ENCODE measurements around the gene EXT2. TPM values are rescaled to one million over a fixed set of nuclear protein-coding genes. Genes with fewer than 3 reads are reported as not detected.

EXT2 gene
- polyA plus RNA-seq, 10 donors = 51.6 to 77.8 (median 54.0) TPM

DNA sequence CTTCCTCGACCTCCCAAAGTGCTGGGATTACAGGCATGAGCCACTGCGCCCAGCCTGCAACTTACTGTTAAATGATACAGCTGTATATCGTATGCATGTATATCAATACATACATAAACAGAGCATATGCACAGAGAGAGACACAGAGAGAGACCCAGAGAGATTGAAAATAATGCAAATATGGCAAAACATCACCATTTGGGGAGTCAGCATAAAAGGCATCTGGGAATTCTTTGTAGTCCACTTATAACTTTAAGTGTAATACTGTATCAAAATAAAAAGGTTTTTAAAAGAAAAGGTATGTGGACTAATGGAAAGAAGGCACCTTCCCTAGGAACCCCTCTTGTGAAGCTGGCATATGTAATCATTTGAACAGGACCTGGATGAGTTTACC is 192.7 kb downstream of the EXT2 start:
- no peak for DNase-seq

DNA sequence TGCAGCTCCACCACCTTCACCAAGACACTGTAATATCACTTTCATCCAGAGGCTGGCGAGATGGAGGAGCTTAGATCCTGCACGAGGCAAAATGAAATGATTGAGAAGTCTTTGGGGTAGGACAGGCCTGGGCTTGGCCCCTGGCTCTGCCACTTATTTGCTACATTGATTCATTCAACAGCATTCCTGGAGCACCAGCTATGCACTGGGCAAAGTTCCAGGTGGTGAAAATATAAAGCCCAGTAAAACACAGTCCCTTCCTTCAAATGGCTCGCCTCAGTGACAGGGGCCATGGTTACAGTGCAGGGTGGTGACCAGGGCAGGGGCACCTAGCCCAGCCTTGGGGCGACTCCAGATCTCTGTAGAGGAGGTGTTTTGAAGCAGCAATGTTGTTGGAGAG is 194.7 kb downstream of the EXT2 start:
- no peak for DNase-seq

Other genes starting within 250 kb of the EXT2 start
- gene ALKBH3, start 214.8 kb upstream of the EXT2 start, polyA plus RNA-seq (ENCODE audit: insufficient read length in 10 of 10) = 10 to 100 TPM; 19.0 to 24.7 (median 21.8) TPM
- 10 to 100 TPM; 11.5 to 44.9 (median 20.1) TPM for gene C11orf96, start 153.0 kb upstream of the EXT2 start, polyA plus RNA-seq (ENCODE audit: insufficient read length in 10 of 10)
- gene ACCSL, start 47.7 kb upstream of the EXT2 start, polyA plus RNA-seq (ENCODE audit: insufficient read length in 10 of 10) = not detected
- 10 to 100 TPM in 7 of 10 donors, 1 to 10 TPM in 3; 7.9 to 30.5 (median 15.1) TPM for gene ACCS, start 29.4 kb upstream of the EXT2 start, polyA plus RNA-seq (ENCODE audit: insufficient read length in 10 of 10)
- gene ALX4, start 214.5 kb downstream of the EXT2 start, polyA plus RNA-seq (ENCODE audit: insufficient read length in 10 of 10) = 1 to 10 TPM; 1.3 to 3.4 (median 2.2) TPM